ENCODE measurements around the gene SEMA3B. TPM values are rescaled to one million over a fixed set of nuclear protein-coding genes. Genes with fewer than 3 reads are reported as not detected.

SEMA3B gene
- total and polyA plus RNA-seq, 2 of the 4 experiments (the other 2 are of a cell fraction) = 4.3 to 29.3 TPM

DNA sequence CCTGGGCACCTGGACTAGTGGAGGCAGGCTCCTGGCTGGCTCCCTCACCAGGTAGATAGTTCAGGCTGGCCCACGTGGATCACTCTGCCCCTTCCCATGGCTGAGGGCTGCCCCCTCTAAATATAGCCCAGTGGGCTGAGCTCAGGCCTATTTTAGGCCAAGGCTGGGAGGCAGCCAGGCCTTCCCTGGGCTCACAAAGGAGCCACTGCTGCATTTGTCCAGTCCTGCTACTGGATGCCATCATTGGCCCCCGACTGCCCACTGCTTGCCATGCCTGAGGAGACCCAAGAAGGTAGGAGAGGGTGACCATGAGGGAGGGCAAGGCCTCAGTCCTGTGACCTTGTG is 9.9 kb downstream of the SEMA3B start, which contains the start of gene LSMEM2:
LSMEM2 (plus strand) TSS at position 208 of the 345 bp plus-strand sequence; CDS start at position 235, 27 bp downstream.
- H2AFZ ChIP-seq (replicated peaks; ENCODE audit: low read length, poor library complexity) = no peak within 1 kb of the TSS
- no peaks in the 10 kb centered on the region for H3K79me1 ChIP-seq (ENCODE audit: low read depth in 1 of 2, low read length in 2 of 2)
- H4K8ac ChIP-seq (ENCODE audit: low read depth in 2 of 2, low read length in 2 of 2) = no peak within 1 kb of the TSS
- no peak within 1 kb of the TSS for H3K4me3 ChIP-seq (ENCODE audit: insufficient read depth, low read depth, low read length)
- H2BK15ac ChIP-seq (ENCODE audit: low read depth, low read length) = no peak within 1 kb of the TSS
- no peak within 1 kb of the TSS for H2BK20ac ChIP-seq (ENCODE audit: low read depth, low read length)
- dilution Hi-C loops (cut with HindIII; ENCODE audit: low sequenced_read_pairs, unreplicated experiment) = no loop called here
- peaks cover 18% of the 10 kb centered on the region; the same call in 1 of the 2 replicates for H3K36me3 ChIP-seq (ENCODE audit: control insufficient read depth, insufficient read depth, low read length)
- ATAC-seq (ENCODE audit: low read depth) (peak; percentile 7; the same call in 1 of the 2 replicates), DNase-seq (no peak)
- no peak within 1 kb of the TSS for H2BK120ac ChIP-seq (ENCODE audit: low read depth, low read length)
- H3K14ac ChIP-seq (replicated peaks; ENCODE audit: low read depth, low read length) = no peak within 1 kb of the TSS; the same call in 1 of the 2 replicates
- no peak within 1 kb of the TSS for H2BK5ac ChIP-seq (ENCODE audit: low read depth, low read length, poor library complexity, severe bottlenecking)
- H3K4me1 ChIP-seq (ENCODE audit: control insufficient read depth, insufficient read depth, low read length) = no peaks in the 10 kb centered on the region
- WGBS, 2 experiments (ENCODE audit: extremely low coverage in 2 of 2, insufficient read length in 1 of 2) = no CpG with 5 or more reads among the region's 2 CpGs
- H3K23ac ChIP-seq (ENCODE audit: low read depth, low read length) = no peak within 1 kb of the TSS
- no peaks in the 10 kb centered on the region for H3K9me3 ChIP-seq (ENCODE audit: control insufficient read depth, insufficient read depth, low read length)
- H4K20me1 ChIP-seq (ENCODE audit: insufficient read depth, low read length) = no peaks in the 10 kb centered on the region
- peak within 1 kb of the TSS; percentile 88 for H2AK9ac ChIP-seq (replicated peaks; ENCODE audit: low read depth, low read length, poor library complexity)
- H3K56ac ChIP-seq (ENCODE audit: extremely low read depth, insufficient read depth, low read length) = no peak within 1 kb of the TSS
- in situ Hi-C loops (cut with MboI; ENCODE audit: low sequenced_read_pairs) = no loop called here
- no peaks in the 10 kb centered on the region for H3K9me1 ChIP-seq (ENCODE audit: insufficient read depth, low read length)
- TF ChIP-seq SMC3 (IDR thresholded peaks at IDR 0.05; ENCODE audit: low read depth, low read length) (no peak), RCOR1 (IDR thresholded peaks at IDR 0.05; ENCODE audit: insufficient replicate concordance, low read length) (no peak), MAZ (IDR thresholded peaks at IDR 0.05; ENCODE audit: borderline replicate concordance, low read depth, low read length) (no peak), CHD1 (IDR thresholded peaks at IDR 0.05; ENCODE audit: low read depth, low read length) (no peak), POLR2A (IDR thresholded peaks at IDR 0.05; ENCODE audit: low read depth, low read length) (no peak), RFX5 (IDR thresholded peaks at IDR 0.05; ENCODE audit: low read depth, low read length) (no peak), RAD21 (IDR thresholded peaks at IDR 0.05; ENCODE audit: low read length) (no peak), FOS (IDR thresholded peaks at IDR 0.05; ENCODE audit: low read depth, low read length) (no peak), MXI1 (IDR thresholded peaks at IDR 0.05; ENCODE audit: borderline replicate concordance, low read depth, low read length) (no peak), BHLHE40 (IDR thresholded peaks at IDR 0.05; ENCODE audit: low read depth, low read length) (no peak), CTCF (conservative IDR thresholded peaks at IDR 0.05; ENCODE audit: low read depth, low read length) (no peak), NFE2L2 (IDR thresholded peaks at IDR 0.05; ENCODE audit: low read depth, low read length) (no peak), MAFK (IDR thresholded peaks at IDR 0.05; ENCODE audit: low read depth, low read length) (no peak), CEBPB (IDR thresholded peaks at IDR 0.05; ENCODE audit: low read depth, low read length) (no peak)
- TF ChIP-seq, protein P1, sequence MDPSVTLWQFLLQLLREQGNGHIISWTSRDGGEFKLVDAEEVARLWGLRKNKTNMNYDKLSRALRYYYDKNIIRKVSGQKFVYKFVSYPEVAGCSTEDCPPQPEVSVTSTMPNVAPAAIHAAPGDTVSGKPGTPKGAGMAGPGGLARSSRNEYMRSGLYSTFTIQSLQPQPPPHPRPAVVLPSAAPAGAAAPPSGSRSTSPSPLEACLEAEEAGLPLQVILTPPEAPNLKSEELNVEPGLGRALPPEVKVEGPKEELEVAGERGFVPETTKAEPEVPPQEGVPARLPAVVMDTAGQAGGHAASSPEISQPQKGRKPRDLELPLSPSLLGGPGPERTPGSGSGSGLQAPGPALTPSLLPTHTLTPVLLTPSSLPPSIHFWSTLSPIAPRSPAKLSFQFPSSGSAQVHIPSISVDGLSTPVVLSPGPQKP (IDR thresholded peaks at IDR 0.05; ENCODE audit: borderline replicate concordance, low read depth, low read length) = no peak
- TF ChIP-seq, protein P2, sequence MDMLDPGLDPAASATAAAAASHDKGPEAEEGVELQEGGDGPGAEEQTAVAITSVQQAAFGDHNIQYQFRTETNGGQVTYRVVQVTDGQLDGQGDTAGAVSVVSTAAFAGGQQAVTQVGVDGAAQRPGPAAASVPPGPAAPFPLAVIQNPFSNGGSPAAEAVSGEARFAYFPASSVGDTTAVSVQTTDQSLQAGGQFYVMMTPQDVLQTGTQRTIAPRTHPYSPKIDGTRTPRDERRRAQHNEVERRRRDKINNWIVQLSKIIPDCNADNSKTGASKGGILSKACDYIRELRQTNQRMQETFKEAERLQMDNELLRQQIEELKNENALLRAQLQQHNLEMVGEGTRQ (IDR thresholded peaks at IDR 0.05; ENCODE audit: low read depth, low read length) = no peak
- no peaks in the 10 kb centered on the region for H3K27me3 ChIP-seq (ENCODE audit: control insufficient read depth, insufficient read depth, low read length)
- BruUV-seq (replicated peaks) = no TSS peak
- no peak within 1 kb of the TSS for H3K4me2 ChIP-seq (ENCODE audit: low read depth, low read length)
- CTCF ChIA-PET = no interaction called here
- no peak within 1 kb of the TSS for H3K9ac ChIP-seq (ENCODE audit: low read depth, low read length)
- H3K4ac ChIP-seq (ENCODE audit: low read depth, low read length) = no peak within 1 kb of the TSS
- intact Hi-C loops (cut with micrococcal nuclease) = no loop called here
- no peak within 1 kb of the TSS for H3K27ac ChIP-seq (ENCODE audit: insufficient read depth, low read length)
- H3K18ac ChIP-seq (ENCODE audit: low read depth, low read length) = no peak within 1 kb of the TSS
- no peak within 1 kb of the TSS for H4K91ac ChIP-seq (ENCODE audit: insufficient read depth, low read depth, low read length)
- 0 out of 2 replicates have a peak within 1 kb of the TSS, but pooled peaks have one; percentile 5 for H2AK5ac ChIP-seq (ENCODE audit: low read depth, low read length)
- H4K5ac ChIP-seq (ENCODE audit: low read depth, low read length) = no peak within 1 kb of the TSS
- POLR2A ChIA-PET (ENCODE audit: unreplicated experiment) = no interaction called here
